ENCODE data around the gene BIN1.

The BIN1 gene

GRCh38 chr2:127020536-127020935, 86.4 kb downstream of the BIN1 start:
- DNase-seq (ENCODE audit: low spot score): no peak

- DNase-seq (ENCODE audit: low spot score): no peak
Observed at GRCh38 chr2:127017548-127017947, 89.4 kb downstream of the BIN1 start.

GRCh38 chr2:127016329-127016728, 90.6 kb downstream of the BIN1 start:
- DNase-seq (ENCODE audit: low spot score): no peak

- DNase-seq (ENCODE audit: low spot score): no peak
Observed at GRCh38 chr2:127015106-127015910, 91.6 kb downstream of the BIN1 start.

GRCh38 chr2:127014630-127015029, 92.3 kb downstream of the BIN1 start:
- no peak for DNase-seq (ENCODE audit: low spot score)

- no peak for DNase-seq (ENCODE audit: low spot score)
Observed at GRCh38 chr2:127014224-127014623, 92.7 kb downstream of the BIN1 start.

- DNase-seq (ENCODE audit: low spot score): no peak
Observed at GRCh38 chr2:127012868-127013267, 94.1 kb downstream of the BIN1 start.

GRCh38 chr2:127012215-127012614, 94.7 kb downstream of the BIN1 start:
- DNase-seq (ENCODE audit: low spot score): no peak

GRCh38 chr2:127011796-127012195, 95.2 kb downstream of the BIN1 start:
- no peak for DNase-seq (ENCODE audit: low spot score)

- no peak for DNase-seq (ENCODE audit: low spot score)
Observed at GRCh38 chr2:127011231-127011661, 95.7 kb downstream of the BIN1 start.

- DNase-seq (ENCODE audit: low spot score): no peak
Observed at GRCh38 chr2:127008265-127009015, 98.5 kb downstream of the BIN1 start.

GRCh38 chr2:127007652-127008051, 99.3 kb downstream of the BIN1 start:
- DNase-seq (ENCODE audit: low spot score): no peak

GRCh38 chr2:127006962-127007361, 100.0 kb downstream of the BIN1 start:
- no peak for DNase-seq (ENCODE audit: low spot score)

GRCh38 chr2:127004893-127005600, 101.9 kb downstream of the BIN1 start:
- no peak for DNase-seq (ENCODE audit: low spot score)

GRCh38 chr2:127003070-127003800, 103.7 kb downstream of the BIN1 start:
- no peak for DNase-seq (ENCODE audit: low spot score)

GRCh38 chr2:127001751-127002150, 105.2 kb downstream of the BIN1 start:
- no peak for DNase-seq (ENCODE audit: low spot score)

- DNase-seq (ENCODE audit: low spot score): no peak
Observed at GRCh38 chr2:127000937-127001336, 106.0 kb downstream of the BIN1 start.

GRCh38 chr2:127000194-127000593, 106.8 kb downstream of the BIN1 start:
- no peak for DNase-seq (ENCODE audit: low spot score)

GRCh38 chr2:126999106-126999756, 107.7 kb downstream of the BIN1 start:
- DNase-seq (ENCODE audit: low spot score): no peak

- no peak for DNase-seq (ENCODE audit: low spot score)
Observed at GRCh38 chr2:126998486-126998885, 108.5 kb downstream of the BIN1 start.
